SJSA1 (cell line): ENCODE data around the gene VASN. TPM values are rescaled to one million over a fixed set of nuclear protein-coding genes. Genes with fewer than 3 reads are reported as not detected.

ENCODE experiments used
- DNase-seq, 2 experiments: peaks; one replicate each; pipeline ENCODE4 v3.0.0-alpha.2; 2015 to 2020; ENCODE audit warnings: low spot score in 2 of 2, low read depth in 1 of 2
- H3K27ac ChIP-seq: fragments of 250-450 bp; sonication (Bioruptor Pico); 2 replicates; pipeline ENCODE4 v1.5.1; 2020; ENCODE audit warnings: mild to moderate bottlenecking, moderate library complexity
- H3K27me3 ChIP-seq: fragments of 250-450 bp; sonication (Bioruptor Pico); replicated peaks from 2 replicates; pipeline ENCODE4 v1.5.1; 2020; ENCODE audit warnings: mild to moderate bottlenecking, moderate library complexity
- H3K36me3 ChIP-seq: fragments of 250-450 bp; sonication (Bioruptor Pico); 2 replicates; pipeline ENCODE4 v1.5.1; 2020; ENCODE audit warnings: mild to moderate bottlenecking
- H3K4me1 ChIP-seq: fragments of 250-450 bp; sonication (Bioruptor Pico); replicated peaks from 2 replicates; pipeline ENCODE4 v1.6.1; 2021; ENCODE audit warnings: mild to moderate bottlenecking
- H3K4me3 ChIP-seq: fragments of 250-450 bp; sonication (Bioruptor Pico); 2 replicates; pipeline ENCODE4 v1.5.1; 2020; ENCODE audit warnings: mild to moderate bottlenecking
- H3K9me3 ChIP-seq: fragments of 250-450 bp; sonication (Bioruptor Pico); replicated peaks from 2 replicates; pipeline ENCODE4 v1.5.1; 2020; ENCODE audit warnings: mild to moderate bottlenecking
- total RNA-seq: library from RNA; depleted of rRNA; stranded (reverse); fragments of >200 nt; shearing (Covaris generic); gene quantifications from 2 replicates; pipeline ENCODE4 v1.2.3, GENCODE V29; 2014

VASN gene
- total RNA-seq, 1 experiment from 2014 or later = 93.6 TPM

DNA sequence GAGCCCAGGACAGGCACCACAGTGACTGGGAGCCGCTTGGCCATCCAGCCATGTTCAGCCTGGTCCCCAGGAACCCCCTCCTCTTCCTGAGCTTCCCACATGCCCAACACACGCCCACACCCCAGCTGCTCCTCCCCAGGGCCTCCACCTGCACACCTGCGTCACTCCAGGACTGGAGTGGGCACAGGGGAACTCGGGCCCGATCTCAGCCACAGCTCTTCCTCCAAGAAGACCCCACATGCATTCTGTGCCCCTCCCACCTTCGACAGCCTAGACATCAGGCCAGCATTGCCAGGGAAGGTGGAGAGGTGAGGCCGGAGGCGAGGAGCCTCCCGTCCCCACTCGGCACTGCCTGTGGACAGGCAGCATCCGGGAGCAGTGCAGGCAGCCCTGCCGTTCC is 6.0 kb upstream of the VASN start:
- no peak overlapping the region for H3K4me3 ChIP-seq
- H3K27me3 ChIP-seq = no peaks in the 10 kb centered on the region
- peaks cover 11% of the 10 kb centered on the region for H3K36me3 ChIP-seq
- no peak for DNase-seq
- H3K4me1 ChIP-seq = peaks cover 16% of the 10 kb centered on the region
- no peaks in the 10 kb centered on the region for H3K9me3 ChIP-seq
- no peak overlapping the region for H3K27ac ChIP-seq

DNA sequence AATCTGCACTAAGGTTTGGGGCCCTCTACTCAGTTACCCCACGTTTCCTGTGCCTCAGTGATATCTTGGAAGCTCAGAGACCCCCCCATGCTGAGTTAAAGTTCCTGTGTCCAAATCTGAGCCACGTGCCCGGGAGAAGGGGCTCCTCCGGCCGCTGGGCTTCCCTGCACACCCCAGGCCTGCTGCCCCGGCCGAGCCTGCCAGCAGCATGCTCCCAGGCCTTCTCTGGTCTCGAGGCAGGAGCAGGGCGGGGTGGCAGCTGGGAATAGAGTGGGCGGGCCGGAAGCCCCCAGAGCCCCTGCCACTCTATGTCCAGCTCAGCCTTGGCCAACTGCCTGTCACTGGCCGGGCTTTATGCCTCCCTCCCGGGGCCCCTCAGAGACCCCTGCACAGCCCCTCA is 5.6 kb upstream of the VASN start:
- Histone ChIP-seq H3K9me3 (no peaks in the 10 kb centered on the region), H3K27me3 (no peaks in the 10 kb centered on the region), H3K4me1 (peaks cover 20% of the 10 kb centered on the region), H3K36me3 (peaks cover 11% of the 10 kb centered on the region), H3K27ac (no peak overlapping the region), H3K4me3 (no peak overlapping the region)
- DNase-seq = no peak

DNA sequence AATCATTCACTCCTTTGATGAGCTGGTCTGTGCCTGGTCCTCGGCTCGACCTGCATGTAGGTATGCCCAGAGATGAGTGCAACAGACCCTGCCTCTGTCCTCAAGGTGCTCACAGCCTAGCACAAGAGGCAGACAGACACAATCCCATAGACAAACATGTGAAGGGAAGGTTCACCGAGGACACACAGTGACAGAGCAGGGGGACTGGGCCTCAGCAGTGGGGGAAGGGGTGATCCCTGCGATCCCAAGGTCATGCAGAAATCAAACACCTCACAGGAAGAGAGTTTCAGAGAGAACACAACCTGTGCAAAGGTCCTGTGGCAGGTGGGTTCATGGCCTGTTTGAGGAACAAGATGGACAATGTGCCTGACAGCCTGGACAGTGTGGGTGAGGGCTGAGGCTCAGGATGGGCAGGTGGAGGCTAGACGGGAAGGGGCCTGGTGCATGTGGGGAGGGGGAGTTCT is 4.2 kb upstream of the VASN start:
- Histone ChIP-seq H3K27me3 (no peaks in the 10 kb centered on the region), H3K4me1 (peaks cover 30% of the 10 kb centered on the region), H3K9me3 (no peaks in the 10 kb centered on the region), H3K27ac (no peak overlapping the region), H3K4me3 (no peak overlapping the region), H3K36me3 (no peaks in the 10 kb centered on the region; the same call in 1 of the 2 replicates)
- no peak for DNase-seq

DNA sequence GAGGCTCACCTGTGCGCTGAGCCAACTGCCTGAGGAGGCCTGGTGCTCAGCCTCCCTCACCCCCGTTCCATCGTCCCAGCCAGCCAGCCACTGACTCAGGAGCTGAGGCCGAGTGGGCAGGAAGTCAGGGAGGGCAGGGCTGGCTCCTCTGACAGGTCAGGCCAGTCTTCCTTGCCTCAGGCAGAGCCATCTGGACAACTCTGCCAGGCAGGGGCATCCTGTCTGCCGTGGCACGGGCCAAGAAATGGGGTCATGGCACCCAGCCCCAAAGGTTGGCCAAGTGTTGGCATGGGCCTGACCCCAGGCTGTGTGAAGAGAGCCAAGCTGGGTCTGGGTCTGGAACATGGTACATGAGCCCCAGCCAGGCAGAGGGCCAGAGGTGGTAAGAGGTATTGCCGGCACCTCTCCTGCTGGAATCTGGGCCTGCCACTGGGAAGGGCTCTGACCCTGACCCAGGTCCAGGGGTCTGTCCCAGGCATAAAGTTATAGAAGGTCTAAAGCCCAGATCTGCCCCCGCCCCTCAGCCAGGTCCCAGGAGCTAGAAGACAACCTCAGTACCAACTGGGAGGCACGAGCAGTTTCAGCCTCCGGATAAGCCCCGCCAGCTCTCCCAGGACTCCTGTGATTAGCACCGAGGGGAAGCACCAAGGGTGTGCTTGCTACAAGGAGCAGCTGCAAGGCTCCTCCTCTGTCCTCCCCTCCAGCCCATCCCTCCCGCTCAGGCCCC is 2.5 kb upstream of the VASN start:
- DNase-seq = no peak

DNA sequence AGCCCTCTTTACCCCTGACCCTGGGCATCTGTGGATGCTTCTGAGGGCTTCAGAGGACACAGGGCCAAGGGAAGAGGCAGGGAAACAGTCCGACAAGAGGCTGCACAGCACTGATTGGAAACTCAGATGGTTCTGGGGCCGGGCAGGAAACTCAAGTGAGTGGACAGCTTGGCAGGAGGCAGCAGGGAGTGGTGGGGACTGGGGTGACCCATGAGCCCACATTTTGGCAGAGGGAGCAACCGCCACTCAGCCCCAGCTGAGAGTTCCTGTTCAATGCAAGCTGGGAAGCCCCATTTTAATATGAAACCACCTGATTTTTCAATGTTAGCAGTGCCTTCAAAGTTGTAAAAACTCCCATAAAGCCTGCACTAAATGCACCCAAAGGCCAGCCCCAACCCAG is 1.5 kb upstream of the VASN start:
- Histone ChIP-seq H3K27ac (peak overlapping the region; percentile 60), H3K36me3 (peaks cover 7% of the 10 kb centered on the region), H3K4me3 (no peak overlapping the region), H3K9me3 (no peaks in the 10 kb centered on the region), H3K27me3 (no peaks in the 10 kb centered on the region), H3K4me1 (peaks cover 57% of the 10 kb centered on the region)
- no peak for DNase-seq

More for the DNA sequence above, 2.5 kb upstream of the VASN start:
- H3K27me3 ChIP-seq = no peaks in the 10 kb centered on the region
- no peak overlapping the region for H3K27ac ChIP-seq
- no peaks in the 10 kb centered on the region; the same call in 1 of the 2 replicates for H3K36me3 ChIP-seq
- peaks cover 47% of the 10 kb centered on the region for H3K4me1 ChIP-seq
- no peaks in the 10 kb centered on the region for H3K9me3 ChIP-seq
- no peak overlapping the region for H3K4me3 ChIP-seq

DNA sequence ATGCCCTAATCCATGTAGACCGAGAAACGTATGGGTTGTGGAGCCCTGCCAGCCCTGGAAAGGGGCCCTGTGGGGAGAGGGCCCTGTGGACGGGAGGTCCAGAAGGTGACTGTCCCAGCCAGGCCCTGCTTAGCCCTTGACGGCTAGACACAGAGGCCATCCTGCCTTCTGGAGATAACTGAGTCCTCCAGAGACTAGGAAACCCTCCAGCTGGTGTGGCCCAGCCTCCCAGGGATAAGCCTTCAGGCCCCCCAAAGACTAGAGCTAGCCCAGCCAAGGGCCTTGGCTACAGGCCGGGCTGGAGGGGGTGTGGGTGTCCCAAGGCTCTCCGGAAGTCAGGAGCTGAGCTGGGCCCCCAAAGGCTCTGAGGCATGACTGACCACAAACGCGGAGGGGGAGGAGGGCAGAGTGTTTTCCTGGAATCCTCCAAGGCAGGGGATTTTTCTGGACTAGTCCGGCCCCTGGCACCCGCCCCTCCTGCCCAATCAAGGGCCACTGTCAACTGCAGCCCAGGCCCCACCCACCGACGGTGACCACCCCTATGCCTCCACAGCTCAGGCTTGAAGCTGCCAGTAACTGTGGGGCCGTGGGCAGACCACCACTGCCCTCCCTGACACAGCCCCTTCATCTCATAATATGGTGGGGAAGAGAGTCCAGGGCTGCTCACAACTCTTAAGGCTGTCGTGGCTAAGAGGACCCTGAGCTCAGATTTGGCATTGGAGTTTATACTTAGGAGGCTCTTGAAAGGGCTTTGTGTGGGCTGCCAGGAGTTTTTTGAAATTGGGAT is 885 bp upstream of the VASN start:
- Histone ChIP-seq H3K36me3 (peaks cover 13% of the 10 kb centered on the region), H3K4me3 (no peak overlapping the region), H3K27me3 (no peaks in the 10 kb centered on the region), H3K9me3 (no peaks in the 10 kb centered on the region), H3K4me1 (peaks cover 63% of the 10 kb centered on the region), H3K27ac (peak overlapping the region; percentile 60)
- DNase-seq = peak; percentile 89 to 94

DNA sequence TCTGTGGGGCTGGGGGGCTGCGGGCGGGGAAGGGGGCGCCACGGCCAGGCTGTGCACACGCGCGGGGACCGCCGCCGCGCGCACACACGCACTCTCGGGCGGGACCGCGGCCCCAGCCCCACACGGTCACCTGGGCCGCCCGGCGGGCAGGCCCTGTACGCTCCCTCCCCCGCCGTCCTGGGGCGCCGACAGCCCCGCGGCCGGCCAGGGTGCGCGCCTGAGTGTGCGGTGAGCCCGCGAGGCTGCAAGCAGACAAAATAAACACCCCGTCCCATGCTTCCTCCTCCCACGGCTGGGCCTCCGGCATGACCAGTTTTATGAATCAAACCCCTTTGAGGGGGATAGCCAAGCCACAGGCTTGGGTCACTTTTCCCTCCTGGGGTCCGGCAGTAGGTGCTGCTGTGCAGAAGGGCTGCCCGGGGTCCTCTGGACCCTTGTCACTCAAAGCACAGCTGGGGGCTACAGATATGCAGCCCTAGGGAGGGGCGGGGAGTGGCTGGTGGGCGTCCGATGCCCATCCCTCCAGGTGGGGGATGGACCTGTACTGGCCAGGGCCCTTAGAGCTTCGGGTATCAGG is 441 bp downstream of the VASN start:
- no peaks in the 10 kb centered on the region for H3K9me3 ChIP-seq
- H3K27me3 ChIP-seq = no peaks in the 10 kb centered on the region
- H3K27ac ChIP-seq = peak overlapping the region; percentile 7
- peak overlapping the region; percentile 57 for H3K4me3 ChIP-seq
- H3K4me1 ChIP-seq = peaks cover 76% of the 10 kb centered on the region
- H3K36me3 ChIP-seq = peaks cover 23% of the 10 kb centered on the region
- peak; percentile 51 to 71 for DNase-seq

DNA sequence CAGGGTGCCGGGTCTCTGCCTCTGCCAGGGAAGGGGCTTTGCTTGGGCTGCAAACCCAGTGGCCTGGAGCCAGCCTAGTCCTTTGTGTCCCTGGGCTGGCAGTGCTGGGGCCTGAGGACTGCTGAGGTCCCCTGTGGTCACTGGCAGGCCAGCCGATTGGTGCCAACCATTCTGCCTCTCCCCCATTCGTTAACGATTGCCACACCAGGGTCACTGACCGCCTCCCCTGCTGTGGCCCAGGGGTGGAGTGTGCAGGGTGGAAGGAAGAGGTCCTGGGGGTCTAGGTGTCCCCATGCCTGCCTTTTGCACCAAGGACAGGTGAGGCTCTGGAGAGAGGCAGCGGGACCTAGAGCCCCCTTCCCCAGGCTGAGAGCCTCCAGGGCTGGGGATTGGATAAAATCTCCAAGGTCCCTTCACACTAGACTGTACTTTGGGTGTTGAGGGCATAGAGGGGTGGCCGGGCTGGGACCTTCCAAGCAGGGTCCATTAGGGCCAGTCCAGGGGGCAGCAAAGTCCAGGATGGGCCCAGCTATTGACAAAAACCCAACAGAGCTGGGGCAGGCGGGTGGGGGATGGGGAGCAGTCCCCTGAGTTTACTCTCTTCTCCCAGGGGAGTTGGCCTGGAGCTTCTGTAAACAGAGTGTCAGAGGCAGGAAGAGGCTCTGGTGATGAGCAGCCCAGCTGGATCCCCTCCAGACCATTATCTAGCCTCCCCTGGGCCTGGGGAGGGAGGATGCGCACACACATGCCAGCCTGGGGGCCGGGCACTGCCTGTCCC is 1.1 kb downstream of the VASN start:
- no peaks in the 10 kb centered on the region for H3K9me3 ChIP-seq
- H3K27ac ChIP-seq = peak overlapping the region; percentile 66
- no peaks in the 10 kb centered on the region for H3K27me3 ChIP-seq
- peaks cover 83% of the 10 kb centered on the region for H3K4me1 ChIP-seq
- DNase-seq = peak; percentile 86 to 93
- H3K4me3 ChIP-seq = peak overlapping the region; percentile 57
- H3K36me3 ChIP-seq = peaks cover 28% of the 10 kb centered on the region

DNA sequence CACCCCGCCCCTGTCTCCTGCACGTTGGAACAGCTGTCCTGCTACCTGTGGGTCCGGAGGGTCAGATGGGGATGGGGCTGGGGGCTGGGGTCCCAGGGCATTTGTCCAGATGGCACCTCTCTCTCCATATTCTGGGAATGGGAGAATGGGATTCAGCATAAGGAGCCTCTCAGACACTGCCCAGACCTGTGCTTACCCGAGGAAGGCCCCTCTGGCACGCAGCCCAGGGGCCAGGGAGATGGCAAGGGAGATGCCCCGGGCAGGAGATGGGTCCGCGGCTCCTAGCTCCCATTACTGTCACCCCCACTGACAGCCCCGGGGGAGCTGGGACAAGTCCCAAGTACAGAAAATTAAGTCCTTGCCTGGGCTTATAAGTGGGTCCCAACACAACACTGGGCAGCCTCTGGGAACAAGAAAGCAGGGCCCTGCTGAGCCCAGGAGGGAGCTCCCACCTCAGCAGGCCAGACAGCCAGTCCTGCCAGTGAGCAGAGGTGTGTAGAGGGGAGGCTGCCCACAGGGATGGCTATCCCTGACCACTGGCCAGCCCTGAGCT is 1.8 kb downstream of the VASN start:
- Histone ChIP-seq H3K9me3 (no peaks in the 10 kb centered on the region), H3K4me3 (peak overlapping the region; percentile 57), H3K4me1 (peaks cover 90% of the 10 kb centered on the region), H3K27me3 (no peaks in the 10 kb centered on the region), H3K36me3 (peaks cover 34% of the 10 kb centered on the region), H3K27ac (peak overlapping the region; percentile 66)
- DNase-seq = no peak

DNA sequence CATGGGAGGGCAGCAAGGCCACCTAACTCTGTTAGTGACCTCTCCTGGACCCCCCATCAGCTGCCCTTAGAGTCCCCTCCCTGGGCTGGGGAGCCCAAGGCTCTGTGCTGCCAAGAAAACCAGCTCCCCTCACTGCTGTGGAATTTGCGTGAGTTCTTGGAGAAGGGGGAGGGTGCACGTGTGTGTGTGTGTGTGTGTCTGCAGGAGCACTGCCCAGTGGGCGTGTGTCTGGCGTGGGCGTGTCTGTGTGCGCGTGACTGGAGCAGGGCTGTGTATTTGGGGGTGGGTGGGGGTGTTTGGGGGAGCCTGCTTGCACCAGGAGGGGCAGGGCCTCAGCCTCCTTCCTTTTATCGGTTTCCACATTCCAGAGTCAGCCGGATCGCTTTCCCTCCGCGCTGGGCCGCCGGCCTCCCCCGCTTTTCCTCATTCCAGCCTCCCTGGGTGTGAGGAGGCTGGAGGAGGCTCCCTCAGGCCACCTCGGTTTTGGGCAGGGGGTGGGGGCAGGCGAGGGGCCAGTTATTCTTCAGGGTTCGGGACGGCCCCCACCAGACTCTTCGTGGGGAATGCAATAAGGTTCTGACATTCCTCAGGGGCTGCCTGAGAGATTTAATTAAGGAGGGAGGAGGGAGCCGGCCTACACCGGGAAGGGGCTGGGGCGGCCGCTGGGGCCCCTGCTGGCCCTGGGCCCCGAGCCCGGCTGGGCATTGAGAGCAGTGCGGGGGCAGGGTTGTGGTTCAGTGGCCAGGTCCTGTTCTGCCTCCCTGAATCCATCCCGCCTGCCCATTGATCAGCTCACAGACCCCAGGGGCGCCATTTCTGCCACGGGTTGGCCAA is 2.5 kb downstream of the VASN start:
- peak overlapping the region; percentile 57 for H3K4me3 ChIP-seq
- H3K36me3 ChIP-seq = peaks cover 41% of the 10 kb centered on the region

DNA sequence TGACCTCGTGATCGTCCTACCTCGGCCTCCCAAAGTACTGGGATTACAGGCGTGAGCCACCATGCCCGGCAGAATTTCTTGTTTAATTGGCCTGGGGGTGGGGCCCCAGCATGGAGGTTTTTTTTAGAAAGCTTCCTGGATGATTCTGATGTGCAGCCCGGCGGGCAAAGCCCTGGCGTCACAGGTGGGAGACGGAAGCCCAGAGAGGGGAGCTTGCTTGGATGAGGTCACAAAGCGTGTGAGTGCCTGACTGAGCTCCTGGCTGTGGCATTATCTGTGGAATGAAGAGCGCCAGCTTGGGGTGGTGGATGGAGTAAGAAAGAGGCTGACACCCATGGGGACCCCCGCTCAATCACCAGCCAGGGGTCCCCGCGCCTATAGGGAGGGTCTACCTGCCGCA is 4.1 kb downstream of the VASN start:
- Histone ChIP-seq H3K27me3 (no peaks in the 10 kb centered on the region), H3K4me1 (peaks cover 78% of the 10 kb centered on the region), H3K4me3 (no peak overlapping the region), H3K9me3 (no peaks in the 10 kb centered on the region), H3K27ac (peak overlapping the region; percentile 80), H3K36me3 (peaks cover 52% of the 10 kb centered on the region)
- DNase-seq = no peak

More for the DNA sequence above, 2.5 kb downstream of the VASN start:
- Histone ChIP-seq H3K27ac (peak overlapping the region; percentile 66), H3K4me1 (peaks cover 90% of the 10 kb centered on the region), H3K9me3 (no peaks in the 10 kb centered on the region), H3K27me3 (no peaks in the 10 kb centered on the region)
- peak; percentile 87 to 92 for DNase-seq

DNA sequence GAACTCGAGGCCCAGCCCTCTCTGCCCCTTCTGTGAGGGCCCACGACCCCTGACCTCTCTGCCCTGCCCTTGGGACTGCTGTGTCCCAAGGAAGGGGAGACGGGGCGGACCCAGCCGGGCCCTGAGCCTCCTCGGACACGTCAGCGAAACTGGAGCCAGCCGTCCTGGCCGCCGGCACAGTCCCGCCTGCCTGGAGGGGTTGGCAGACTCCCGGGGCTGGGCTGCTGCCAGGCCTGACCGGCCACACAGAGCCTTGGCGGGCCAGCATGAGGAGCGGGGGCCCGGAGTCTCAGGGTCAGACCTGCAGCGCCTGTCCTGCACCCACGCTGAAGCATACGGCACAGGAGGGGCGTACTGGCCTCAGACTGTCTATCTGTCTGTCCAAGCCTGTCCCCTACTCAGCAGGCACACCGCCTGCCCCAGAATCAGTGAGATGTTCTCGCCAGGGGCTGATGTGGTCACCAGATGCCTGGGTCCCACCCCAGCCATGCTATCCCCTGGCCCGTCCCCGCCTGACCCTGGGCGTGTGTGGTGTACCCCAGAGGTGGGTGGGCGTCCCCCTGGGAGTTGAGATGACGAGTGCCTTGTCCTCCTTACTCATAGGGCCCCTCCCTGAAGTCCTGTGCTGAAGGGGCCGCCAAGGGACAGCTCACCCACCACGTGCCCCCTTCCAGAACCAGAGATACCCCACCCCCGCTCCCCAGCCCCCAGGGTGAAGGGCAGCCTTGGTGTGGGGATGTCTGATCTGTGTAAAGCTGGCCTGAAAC is 4.7 kb downstream of the VASN start:
- Histone ChIP-seq H3K4me1 (peaks cover 72% of the 10 kb centered on the region), H3K4me3 (no peak overlapping the region), H3K36me3 (peaks cover 58% of the 10 kb centered on the region), H3K27ac (peak overlapping the region; percentile 80), H3K9me3 (no peaks in the 10 kb centered on the region), H3K27me3 (no peaks in the 10 kb centered on the region)
- peak; percentile 81 to 93 for DNase-seq
